Activated CD4-positive, alpha-beta memory T cell treated with anti-CD3 and anti-CD28 coated beads, Interleukin-2, amount 10 ng/mL, durations not matched to agents 7 days and 5 days (primary cell): ENCODE results near the gene MARCHF3. TPM values are rescaled to one million over a fixed set of nuclear protein-coding genes. Genes with fewer than 3 reads are reported as not detected.
"Not testable (repeated sequence)": the region's sequence is repeated elsewhere in the genome, so short reads cannot be mapped to it uniquely, and the experiment has no call there.

ENCODE experiments used
- CTCF ChIA-PET: fragments of 350-600 bp; sonication (Branson Sonifier 250); formaldehyde crosslinking; loops from one replicate; lab custom pipeline; 2021; ENCODE audit warnings: antibody characterized with exemption, inconsistent platforms; lab: Charles Lee
- POLR2A ChIA-PET: fragments of 350-600 bp; sonication (Branson Sonifier 250); formaldehyde crosslinking; loops from one replicate; lab custom pipeline; 2021; ENCODE audit warnings: antibody characterized with exemption; lab: Charles Lee
- DNase-seq: peaks from one replicate; pipeline ENCODE4 v3.0.0-alpha.2; 2020
- H3K27ac Mint-ChIP-seq: one replicate; pipeline ENCODE4 v1.8.0; 2021; ENCODE audit warnings: mild to moderate bottlenecking, mixed read lengths
- H3K27me3 Mint-ChIP-seq: one replicate; pipeline ENCODE4 v1.8.0; 2021; ENCODE audit warnings: mixed read lengths
- H3K36me3 Mint-ChIP-seq: one replicate; pipeline ENCODE4 v1.8.0; 2021; ENCODE audit warnings: low read depth, mixed read lengths
- H3K4me1 Mint-ChIP-seq: one replicate; pipeline ENCODE4 v1.8.0; 2021; ENCODE audit warnings: mixed read lengths
- H3K4me3 Mint-ChIP-seq: one replicate; pipeline ENCODE4 v1.8.0; 2021; ENCODE audit warnings: mild to moderate bottlenecking, mixed read lengths
- H3K9me3 Mint-ChIP-seq: one replicate; pipeline ENCODE4 v1.8.0; 2021; ENCODE audit warnings: mixed read lengths
- total RNA-seq, 2 experiments: library from RNA; stranded (reverse); gene quantifications; one replicate each; pipeline ENCODE4 v1.2.3, GENCODE V29; 2021

The MARCHF3 gene
- total RNA-seq, 2 experiments from 2014 or later, result 0.68 to 0.70 TPM

GRCh38 chr5:126921241-126922091, 108.9 kb downstream of the MARCHF3 start:
- CTCF ChIA-PET, result no interaction called here
- Mint-ChIP-seq H3K9me3 (no peaks in the 10 kb centered on the region), H3K27ac (no peak overlapping the region), H3K4me3 (no peak overlapping the region), H3K4me1 (no peaks in the 10 kb centered on the region), H3K36me3 (no peaks in the 10 kb centered on the region), H3K27me3 (no peaks in the 10 kb centered on the region)
- POLR2A ChIA-PET, result no interaction called here
- no peak for DNase-seq

DNA sequence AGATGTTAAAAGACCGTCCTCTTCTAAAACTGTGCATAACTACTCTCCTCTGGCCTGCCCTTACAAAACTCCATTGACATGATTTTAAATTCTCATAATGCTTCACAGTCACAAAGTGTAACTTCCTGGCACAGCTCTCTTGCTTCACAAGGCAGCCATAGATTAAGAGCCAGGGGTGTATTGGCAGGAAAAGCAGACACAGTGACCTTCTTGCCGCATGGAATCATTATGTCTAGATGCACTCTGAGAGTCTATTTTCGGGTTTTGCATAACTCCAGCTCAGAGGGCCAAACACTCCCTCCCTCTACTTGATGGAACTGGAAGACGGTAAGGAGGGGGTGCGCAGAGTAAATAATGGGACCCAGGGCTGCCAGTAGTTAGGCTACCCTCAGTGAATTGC, 110.1 kb downstream of the MARCHF3 start:
- Mint-ChIP-seq H3K4me1 (no peaks in the 10 kb centered on the region), H3K4me3 (no peak overlapping the region), H3K27me3 (no peaks in the 10 kb centered on the region), H3K27ac (no peak overlapping the region), H3K9me3 (no peaks in the 10 kb centered on the region), H3K36me3 (no peaks in the 10 kb centered on the region)
- CTCF ChIA-PET, result no interaction called here
- DNase-seq, result no peak
- POLR2A ChIA-PET, result no interaction called here

GRCh38 chr5:126919566-126919965, 110.8 kb downstream of the MARCHF3 start:
- POLR2A ChIA-PET, result no interaction called here
- no peaks in the 10 kb centered on the region for H3K36me3 Mint-ChIP-seq

GRCh38 chr5:126918615-126918957, 111.8 kb downstream of the MARCHF3 start:
- Mint-ChIP-seq H3K9me3 (no peaks in the 10 kb centered on the region), H3K4me3 (no peak overlapping the region), H3K36me3 (no peaks in the 10 kb centered on the region), H3K27ac (no peak overlapping the region), H3K27me3 (no peaks in the 10 kb centered on the region), H3K4me1 (no peaks in the 10 kb centered on the region)
- ChIA-PET POLR2A (no interaction called here), CTCF (interaction anchor here (0.5 kb wide), 1 partner anchor 228 kb away, joined by 3 read pairs; no protein-coding TSS in a partner anchor)
- DNase-seq, result no peak

More at GRCh38 chr5:126919566-126919965, 110.8 kb downstream of the MARCHF3 start:
- H3K4me3 Mint-ChIP-seq, result no peak overlapping the region
- DNase-seq, result no peak
- no peak overlapping the region for H3K27ac Mint-ChIP-seq
- no peaks in the 10 kb centered on the region for H3K27me3 Mint-ChIP-seq
- no peaks in the 10 kb centered on the region for H3K4me1 Mint-ChIP-seq
- no peaks in the 10 kb centered on the region for H3K9me3 Mint-ChIP-seq
- CTCF ChIA-PET, result no interaction called here

DNA sequence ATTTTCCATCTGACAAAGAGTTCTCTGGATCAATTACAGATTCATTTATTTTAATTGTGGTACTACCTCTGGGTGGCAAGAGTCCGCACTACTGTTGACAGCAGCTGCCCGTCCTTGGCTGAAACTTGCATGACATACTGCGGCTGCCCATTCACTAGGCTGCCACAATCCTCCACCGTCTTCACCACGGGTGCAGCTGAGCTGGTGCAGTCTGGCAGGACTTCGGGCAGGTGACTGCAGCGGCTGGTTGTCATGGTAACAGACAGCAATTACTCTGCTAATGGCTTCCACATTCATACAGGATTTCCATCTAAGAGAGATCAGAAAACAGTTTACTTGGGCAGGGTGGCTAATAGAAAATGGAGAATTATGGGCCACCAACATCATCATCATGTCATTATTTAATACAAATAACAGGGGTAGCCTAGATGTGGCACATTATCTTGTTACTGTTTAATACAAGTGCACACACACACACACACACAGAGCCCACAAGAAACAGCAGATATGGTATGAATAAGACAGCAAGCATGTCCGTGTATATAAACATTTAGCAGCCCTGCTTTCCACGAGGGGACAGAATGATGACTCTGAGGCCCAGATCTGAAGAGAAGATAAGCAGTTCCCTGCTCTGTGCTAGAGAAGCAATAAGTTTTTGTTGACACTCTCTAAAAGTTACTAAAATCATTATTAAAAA, 112.3 kb downstream of the MARCHF3 start:
- H3K27ac Mint-ChIP-seq, result no peak overlapping the region
- POLR2A ChIA-PET, result no interaction called here
- no peak for DNase-seq
- H3K4me3 Mint-ChIP-seq, result no peak overlapping the region
- H3K4me1 Mint-ChIP-seq, result no peaks in the 10 kb centered on the region
- H3K36me3 Mint-ChIP-seq, result no peaks in the 10 kb centered on the region
- no peaks in the 10 kb centered on the region for H3K9me3 Mint-ChIP-seq
- H3K27me3 Mint-ChIP-seq, result no peaks in the 10 kb centered on the region
- CTCF ChIA-PET, result no interaction called here

DNA sequence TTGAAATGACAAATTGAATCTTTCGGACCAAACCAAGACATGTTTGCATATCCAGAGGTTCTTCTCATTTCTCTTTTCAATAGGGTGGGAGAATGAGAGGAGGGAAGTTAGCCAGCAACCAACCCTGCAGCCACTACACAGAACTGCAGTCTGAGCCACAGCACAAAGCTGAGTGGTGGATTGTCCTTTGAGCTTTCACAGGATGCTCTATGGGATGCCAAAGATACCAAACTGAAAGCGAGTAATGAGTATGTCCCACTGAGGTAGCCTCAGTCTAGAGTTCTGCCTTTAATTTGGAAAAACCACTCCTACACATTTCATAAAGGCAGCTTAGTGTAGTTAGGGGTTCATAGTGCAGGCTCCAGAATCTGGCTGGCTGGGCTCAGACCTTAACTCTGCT, 114.9 kb downstream of the MARCHF3 start:
- Mint-ChIP-seq H3K9me3 (no peaks in the 10 kb centered on the region), H3K36me3 (peaks cover 3% of the 10 kb centered on the region), H3K4me3 (no peak overlapping the region), H3K27me3 (no peaks in the 10 kb centered on the region), H3K4me1 (no peaks in the 10 kb centered on the region), H3K27ac (no peak overlapping the region)
- ChIA-PET POLR2A (no interaction called here), CTCF (no interaction called here)
- no peak for DNase-seq

DNA sequence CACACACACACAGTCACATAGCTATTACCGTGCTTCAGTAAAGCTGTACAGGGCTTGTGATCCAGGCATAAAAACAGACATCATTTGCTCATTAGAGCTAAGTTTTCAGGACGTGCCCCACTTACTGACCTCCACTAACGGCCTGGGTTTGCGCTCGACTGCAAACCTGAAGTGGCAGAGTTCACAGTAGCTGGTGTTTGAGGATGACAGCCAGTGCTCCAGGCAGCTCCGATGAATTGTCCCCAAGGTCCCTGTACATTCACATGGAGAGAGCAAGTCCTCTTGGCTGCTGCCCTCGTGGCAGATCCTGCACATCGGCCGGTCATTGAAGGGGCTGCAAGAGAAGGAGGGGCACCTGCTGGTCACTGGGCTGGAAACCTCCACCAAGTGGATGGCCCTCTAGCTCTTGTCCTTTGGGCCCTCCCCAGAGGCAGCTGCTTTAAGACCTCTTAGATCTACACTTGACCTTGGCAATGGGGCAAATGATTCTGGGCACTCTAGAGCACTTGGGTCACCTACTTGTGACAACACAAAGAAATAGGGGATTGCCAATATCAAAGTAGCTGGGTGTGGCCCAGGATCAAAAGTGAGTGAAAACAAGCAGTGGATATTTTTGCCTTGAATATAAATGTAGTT, 115.4 kb downstream of the MARCHF3 start:
- ChIA-PET CTCF (no interaction called here), POLR2A (no interaction called here)
- Mint-ChIP-seq H3K4me1 (no peaks in the 10 kb centered on the region), H3K27ac (no peak overlapping the region), H3K4me3 (no peak overlapping the region), H3K27me3 (no peaks in the 10 kb centered on the region), H3K9me3 (peaks cover under 1% of the 10 kb centered on the region), H3K36me3 (peaks cover 5% of the 10 kb centered on the region)
- DNase-seq, result no peak

DNA sequence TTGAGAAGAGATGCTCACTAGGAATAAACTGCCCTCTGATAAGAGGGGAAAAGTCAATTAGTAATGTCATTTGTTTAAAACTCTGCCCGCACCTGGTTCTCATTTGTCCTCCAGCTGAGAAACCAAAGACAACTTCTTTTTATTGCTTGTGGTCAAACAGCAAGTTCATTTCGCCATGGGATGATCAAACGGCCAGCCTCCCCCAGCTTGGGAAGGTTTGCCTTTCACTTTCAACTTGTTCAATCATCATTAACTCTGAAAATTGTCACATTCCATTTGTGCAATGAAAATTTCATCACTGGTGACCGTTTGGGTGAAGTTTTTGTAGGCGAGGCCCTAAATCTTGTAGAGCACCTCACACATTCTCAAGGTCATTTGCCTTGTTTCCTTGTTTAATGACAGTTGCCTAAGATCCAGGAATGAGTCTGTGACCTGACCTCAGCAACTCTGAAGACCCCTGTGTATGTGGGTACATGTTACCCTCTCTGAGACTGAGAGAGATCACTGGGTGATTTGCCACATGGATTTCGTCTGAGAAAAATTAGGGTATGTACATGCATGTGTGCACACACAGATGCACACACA, 117.7 kb downstream of the MARCHF3 start:
- ChIA-PET CTCF (no interaction called here), POLR2A (no interaction called here)
- Mint-ChIP-seq H3K27me3 (no peaks in the 10 kb centered on the region), H3K4me1 (no peaks in the 10 kb centered on the region), H3K36me3 (peaks cover 9% of the 10 kb centered on the region), H3K4me3 (no peak overlapping the region), H3K27ac (no peak overlapping the region), H3K9me3 (peaks cover 7% of the 10 kb centered on the region)
- DNase-seq, result no peak

GRCh38 chr5:126911986-126912385, 118.4 kb downstream of the MARCHF3 start:
- H3K27me3 Mint-ChIP-seq, result no peaks in the 10 kb centered on the region
- no peak for DNase-seq
- ChIA-PET POLR2A (no interaction called here), CTCF (no interaction called here)
- no peaks in the 10 kb centered on the region for H3K4me1 Mint-ChIP-seq
- no peak overlapping the region for H3K27ac Mint-ChIP-seq
- peaks cover 9% of the 10 kb centered on the region for H3K36me3 Mint-ChIP-seq
- no peak overlapping the region for H3K4me3 Mint-ChIP-seq
- H3K9me3 Mint-ChIP-seq, result peaks cover 7% of the 10 kb centered on the region

GRCh38 chr5:126909856-126910255, 120.5 kb downstream of the MARCHF3 start:
- ChIA-PET CTCF (no interaction called here), POLR2A (no interaction called here)
- Mint-ChIP-seq H3K9me3 (peaks cover 7% of the 10 kb centered on the region), H3K27ac (no peak overlapping the region), H3K36me3 (peaks cover 9% of the 10 kb centered on the region), H3K27me3 (no peaks in the 10 kb centered on the region), H3K4me3 (no peak overlapping the region), H3K4me1 (no peaks in the 10 kb centered on the region)
- DNase-seq, result no peak

GRCh38 chr5:126904407-126904806, 126.0 kb downstream of the MARCHF3 start:
- POLR2A ChIA-PET, H3K4me3 Mint-ChIP-seq, DNase-seq, H3K27me3 Mint-ChIP-seq, CTCF ChIA-PET, H3K27ac Mint-ChIP-seq, H3K36me3 Mint-ChIP-seq, H3K4me1 Mint-ChIP-seq, H3K9me3 Mint-ChIP-seq: not testable (repeated sequence)

DNA sequence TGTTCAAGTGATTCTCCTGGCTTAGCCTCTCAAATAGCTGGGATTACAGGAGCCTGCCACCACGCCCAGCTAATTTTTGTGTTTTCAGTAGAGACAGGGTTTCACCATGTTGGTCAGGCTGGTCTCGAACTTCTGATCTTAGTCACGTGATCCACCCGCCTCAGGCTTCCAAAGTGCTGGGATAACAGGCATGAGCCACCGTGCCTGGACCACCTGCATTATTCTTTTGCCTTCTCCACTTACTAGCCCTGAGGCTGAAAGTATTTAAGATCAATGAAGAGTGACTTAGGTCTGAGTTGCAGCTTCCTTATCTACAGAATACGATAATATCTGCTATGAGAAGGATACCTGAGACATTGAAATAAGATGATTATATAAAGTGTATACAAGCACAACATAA, 129.6 kb downstream of the MARCHF3 start:
- no peak overlapping the region for H3K4me3 Mint-ChIP-seq
- no peaks in the 10 kb centered on the region for H3K4me1 Mint-ChIP-seq
- ChIA-PET CTCF (no interaction called here), POLR2A (no interaction called here)
- no peak overlapping the region for H3K27ac Mint-ChIP-seq
- H3K27me3 Mint-ChIP-seq, result no peaks in the 10 kb centered on the region
- H3K9me3 Mint-ChIP-seq, result no peaks in the 10 kb centered on the region
- DNase-seq, result no peak
- no peaks in the 10 kb centered on the region for H3K36me3 Mint-ChIP-seq

GRCh38 chr5:126899476-126899875, 130.9 kb downstream of the MARCHF3 start:
- Mint-ChIP-seq H3K4me1 (no peaks in the 10 kb centered on the region), H3K4me3 (no peak overlapping the region), H3K36me3 (peaks cover 2% of the 10 kb centered on the region), H3K27me3 (no peaks in the 10 kb centered on the region), H3K9me3 (peaks cover 2% of the 10 kb centered on the region), H3K27ac (no peak overlapping the region)
- CTCF ChIA-PET, result interaction anchor here (0.6 kb wide), 1 partner anchor 38 kb away, joined by 3 read pairs; no protein-coding TSS in a partner anchor
- POLR2A ChIA-PET, result no interaction called here
- no peak for DNase-seq
